Ureter (tissue), 1 donor: ENCODE data around the gene CXXC4. TPM values are rescaled to one million over a fixed set of nuclear protein-coding genes. Genes with fewer than 3 reads are reported as not detected.

ENCODE experiments used
- DNase-seq: peaks from one replicate; pipeline ENCODE4 v3.0.0-alpha.2; 2020; ENCODE audit warnings: low spot score
- total RNA-seq: library from RNA; stranded (reverse); gene quantifications from one replicate; pipeline ENCODE4 v1.2.4, GENCODE V29; 2023
- donor health status: DM: yes; HTN: yes; CAD: no.

Gene CXXC4
- total RNA-seq, result 1.4 TPM

DNA sequence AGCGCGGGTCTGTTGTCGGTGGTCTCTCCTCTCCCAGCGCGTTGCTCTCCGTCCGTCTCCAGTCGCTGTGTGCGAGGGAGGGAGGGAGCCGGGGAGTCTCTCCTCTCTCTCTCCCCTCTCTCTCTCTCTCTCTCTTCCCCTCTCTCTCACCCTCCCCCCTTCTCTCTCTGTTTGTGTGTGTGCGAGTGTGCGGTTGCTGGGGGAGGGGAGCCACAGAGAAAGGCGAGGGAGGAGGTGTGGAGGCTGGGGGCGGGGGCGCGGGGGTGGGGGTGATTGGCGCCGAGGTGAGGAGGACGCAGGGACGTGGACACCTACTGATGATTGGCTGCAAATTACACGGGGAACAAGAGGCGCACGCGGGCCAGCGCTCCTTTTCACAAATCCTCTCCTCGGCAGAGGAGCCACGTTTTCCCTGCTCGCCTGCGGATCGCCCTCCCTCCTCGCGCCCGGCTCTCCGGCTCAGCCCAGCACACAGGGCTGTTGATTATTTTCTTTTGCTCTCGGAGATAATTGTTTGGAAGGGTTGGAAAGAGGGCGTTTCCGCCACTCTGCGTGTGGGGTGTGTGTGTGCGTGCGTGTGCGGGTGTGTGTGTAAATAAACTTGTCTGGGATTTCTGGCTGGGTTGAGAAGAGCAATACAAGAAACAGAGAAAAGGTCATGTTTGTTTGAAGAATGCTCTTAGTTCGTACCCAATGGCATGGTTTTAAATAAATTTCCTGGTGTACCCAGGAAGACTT lies at the start of gene CXXC4:
Gene CXXC4, minus strand, starts transcription at position 73 of the 738 bp plus-strand sequence. CDS start 3,092 bp downstream, outside the sequence.
- peak; percentile 67 for DNase-seq

DNA sequence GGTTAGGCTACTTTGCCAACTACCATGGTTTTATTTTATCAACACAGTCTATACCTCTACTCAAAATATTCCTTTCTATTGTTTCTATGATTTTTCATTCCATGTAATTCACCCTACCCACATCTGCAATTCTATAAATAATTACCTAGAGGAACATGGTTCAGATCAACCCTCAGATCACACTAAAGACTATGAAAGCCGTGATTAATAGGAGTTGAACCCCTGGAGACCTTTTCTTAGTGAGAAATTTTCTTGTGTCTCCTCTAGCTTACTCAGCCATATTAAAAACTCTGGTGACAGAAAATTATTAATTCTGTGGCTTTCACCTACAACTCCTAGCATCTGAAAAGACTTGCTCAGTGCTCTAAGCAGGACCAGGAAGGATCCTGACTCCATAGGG lies 38.5 kb upstream of the CXXC4 start:
- no peak for DNase-seq

DNA sequence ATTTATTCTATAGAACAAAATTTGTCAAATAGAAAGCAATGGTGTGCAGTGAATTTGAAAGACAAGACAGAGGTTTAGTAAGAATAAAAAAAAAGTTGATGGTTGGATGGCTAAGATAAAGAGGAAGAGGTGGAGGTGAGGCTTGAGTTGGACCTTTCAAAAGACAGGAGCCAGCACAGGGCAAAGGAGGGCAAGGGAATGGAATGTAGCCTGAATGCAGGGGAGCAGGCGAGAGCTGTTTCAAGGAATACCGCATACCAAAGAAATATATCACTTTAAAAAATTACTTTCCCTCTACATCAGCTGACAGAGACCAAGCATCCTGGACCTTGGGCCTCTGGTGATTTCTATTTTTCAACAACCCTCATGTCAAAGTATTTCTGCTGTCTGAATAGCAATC lies 38.0 kb upstream of the CXXC4 start:
- no peak for DNase-seq

DNA sequence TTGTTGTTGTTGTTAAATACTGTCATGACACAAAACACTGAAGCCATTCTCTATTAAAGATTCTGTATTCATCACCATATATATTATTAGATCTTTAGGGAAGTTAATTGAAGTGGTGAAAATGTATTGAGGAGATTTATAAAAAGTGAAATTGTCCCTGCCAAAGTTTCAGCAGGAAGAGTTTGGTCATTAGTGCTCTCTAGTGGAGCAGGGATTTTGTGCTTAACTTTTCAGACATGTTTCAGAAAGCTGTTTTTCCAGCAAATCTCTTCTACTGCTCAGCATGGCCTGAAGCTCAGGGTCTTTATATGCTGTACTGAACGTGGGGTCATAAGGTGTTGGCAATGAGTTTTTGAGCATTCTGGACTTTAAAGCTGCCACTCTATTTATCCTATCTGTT lies 36.7 kb upstream of the CXXC4 start:
- no peak for DNase-seq

DNA sequence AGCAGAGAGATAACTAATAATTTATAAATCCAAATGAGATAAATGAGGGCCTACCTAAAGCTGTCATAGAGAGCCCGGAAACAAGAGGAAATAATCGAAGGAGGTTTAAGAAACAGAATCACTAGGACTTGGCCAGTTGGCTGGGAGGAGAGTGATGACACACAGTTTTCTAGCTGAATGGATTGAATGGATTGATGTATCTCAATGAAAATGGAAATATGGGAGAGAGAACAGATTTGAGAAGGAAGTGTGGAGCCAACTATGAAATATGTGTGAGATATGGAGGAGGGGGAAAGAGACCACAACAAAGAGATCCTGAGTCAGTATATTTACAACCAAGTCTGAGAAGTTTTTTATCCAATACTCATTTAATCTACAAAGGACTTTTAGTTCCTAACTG lies 35.7 kb upstream of the CXXC4 start:
- no peak for DNase-seq

DNA sequence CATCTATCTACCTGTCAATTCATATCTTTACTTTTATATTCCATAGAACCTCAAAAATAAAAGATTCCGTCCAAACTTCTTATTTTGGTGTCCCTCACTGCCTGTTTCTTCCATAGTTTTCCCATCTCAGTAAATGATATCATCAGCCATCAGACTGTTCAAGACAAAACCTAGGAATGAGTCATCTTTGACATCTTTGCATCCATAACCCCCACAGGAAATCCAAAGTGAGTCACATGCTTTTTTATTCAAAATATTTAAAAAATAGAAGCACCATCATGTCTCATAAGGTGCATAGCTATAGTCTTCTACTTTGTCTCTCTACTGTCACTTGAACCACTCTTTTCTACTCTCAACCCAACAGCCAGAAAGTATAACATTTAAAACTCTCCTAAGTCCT lies 29.9 kb upstream of the CXXC4 start:
- DNase-seq, result no peak

DNA sequence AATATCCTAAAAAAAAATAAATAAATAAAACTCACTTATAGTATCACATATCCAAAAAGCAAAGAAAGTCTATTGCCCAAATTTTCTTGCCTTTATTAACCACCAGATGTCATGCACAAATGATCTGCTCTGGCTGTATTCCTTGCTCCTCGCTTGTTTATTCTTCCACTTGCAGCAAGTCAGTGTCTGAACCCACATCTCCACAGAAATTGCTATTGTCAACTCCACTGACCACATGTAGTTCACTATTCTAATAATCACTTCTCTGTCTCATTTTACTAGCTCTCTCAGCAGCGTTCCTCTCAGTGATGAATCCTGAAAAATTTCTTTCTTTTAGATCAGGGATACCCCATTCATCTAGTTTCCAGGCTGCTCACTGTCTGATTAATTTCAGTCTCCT lies 29.3 kb upstream of the CXXC4 start:
- no peak for DNase-seq

DNA sequence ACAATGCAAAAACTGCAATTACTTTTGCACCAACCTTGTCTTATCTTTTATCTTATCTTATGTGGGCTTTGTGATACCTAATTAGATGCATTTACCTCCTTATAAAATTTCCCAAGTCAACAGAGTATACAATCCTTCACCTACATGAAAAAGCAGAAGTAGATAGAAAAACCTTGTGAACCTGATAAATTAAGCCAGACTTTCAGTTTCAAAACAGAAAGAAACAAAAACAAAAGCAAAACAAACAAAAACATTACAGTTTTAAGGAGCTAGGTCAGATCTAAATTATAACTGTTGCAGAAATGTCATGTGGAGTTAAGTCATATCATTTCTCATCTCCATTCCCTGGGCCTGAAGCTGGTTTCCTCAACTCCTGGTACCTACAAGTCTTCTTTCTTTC lies 24.9 kb upstream of the CXXC4 start:
- DNase-seq, result no peak

DNA sequence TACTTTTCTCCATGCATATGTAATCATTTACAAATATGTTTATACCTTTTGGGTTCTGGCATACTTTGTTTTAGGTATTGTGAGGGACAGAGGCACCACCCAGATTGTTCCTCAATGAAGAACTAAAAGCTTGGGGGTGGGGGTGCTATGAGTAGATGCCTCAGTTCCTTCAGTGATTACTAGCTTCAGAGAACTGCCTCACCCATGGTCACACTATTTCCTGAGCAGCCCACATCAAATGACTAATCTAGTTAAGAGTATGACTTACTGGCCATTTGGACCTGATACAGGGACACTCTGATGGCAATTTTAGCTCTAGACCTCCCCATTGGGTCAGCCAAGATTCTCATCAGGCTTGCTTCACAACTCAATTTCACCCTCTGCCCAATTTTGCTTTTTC lies 22.2 kb upstream of the CXXC4 start:
- no peak for DNase-seq

DNA sequence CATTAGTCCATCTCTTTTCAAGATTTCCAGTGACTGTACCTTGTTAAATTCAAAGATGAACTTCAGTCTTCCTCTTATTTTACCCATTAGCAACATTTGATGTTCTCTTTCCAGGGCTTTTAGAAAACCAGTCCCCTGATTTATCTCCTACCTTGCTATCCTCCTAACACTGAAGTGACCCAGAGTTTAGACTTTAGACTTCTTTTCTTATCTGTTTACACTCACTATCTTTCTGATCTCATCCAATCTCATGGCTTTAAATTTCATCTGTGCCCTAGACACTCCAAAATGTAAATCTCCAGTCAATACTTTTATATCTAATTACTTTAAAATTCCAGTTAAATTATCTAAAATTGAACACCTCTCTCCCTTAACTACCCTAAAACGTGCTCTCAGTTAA lies 13.5 kb upstream of the CXXC4 start:
- no peak for DNase-seq

DNA sequence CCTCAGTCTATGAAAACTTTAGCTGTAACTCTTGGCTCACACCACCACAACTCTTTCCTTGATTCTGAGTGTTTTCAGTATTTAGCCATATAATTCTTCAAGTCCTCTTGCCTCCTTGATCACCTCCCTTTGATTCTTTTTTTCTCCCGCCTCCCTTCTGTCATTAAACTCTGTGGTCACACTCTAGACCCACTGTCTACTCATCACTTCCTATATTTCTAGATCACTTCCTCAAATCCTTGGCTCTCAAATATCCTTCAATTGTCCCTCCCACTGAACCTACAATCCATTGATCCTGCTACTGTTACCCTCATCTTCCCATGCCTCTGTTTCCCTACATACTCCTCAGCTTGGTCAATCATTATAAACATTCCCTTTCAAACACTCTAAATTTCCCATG lies 12.4 kb upstream of the CXXC4 start:
- DNase-seq, result no peak

DNA sequence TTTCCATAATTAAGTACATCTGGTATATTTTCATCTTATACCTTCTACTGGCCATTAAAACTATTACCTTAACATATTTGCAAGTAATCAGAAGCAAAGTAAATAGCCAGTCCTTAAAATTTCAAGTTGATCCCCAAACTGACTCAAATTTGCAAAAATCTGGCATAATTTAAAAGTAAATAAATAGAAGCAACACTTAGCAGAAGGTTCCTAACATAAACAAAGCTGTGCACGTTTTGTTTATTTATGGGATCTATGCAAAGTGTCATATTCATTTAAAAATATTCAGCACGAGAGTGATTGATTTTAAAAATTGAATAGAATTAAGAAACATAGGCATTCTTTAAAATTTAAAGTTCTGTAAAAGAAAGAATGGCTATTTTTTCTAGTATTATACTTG lies 9.8 kb upstream of the CXXC4 start:
- no peak for DNase-seq

DNA sequence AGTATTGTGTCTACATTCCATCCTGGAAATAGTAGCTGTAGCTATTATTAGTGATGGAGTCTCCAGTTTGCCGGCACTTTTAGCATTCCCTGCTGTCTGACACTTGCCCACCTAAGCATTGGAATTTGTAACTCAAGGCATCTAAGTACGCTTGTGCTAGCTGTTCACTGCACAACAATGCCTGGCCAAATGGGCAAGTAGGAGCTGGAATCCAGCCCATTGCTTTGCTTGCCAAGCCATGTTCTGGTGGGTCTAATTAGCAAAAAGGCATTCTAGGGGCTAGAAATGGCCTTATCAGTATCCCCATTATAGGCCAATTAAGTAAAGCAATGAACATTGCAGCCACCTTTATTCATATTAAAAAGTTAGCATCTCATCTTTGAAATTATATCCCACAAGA lies 7.8 kb upstream of the CXXC4 start:
- no peak for DNase-seq

DNA sequence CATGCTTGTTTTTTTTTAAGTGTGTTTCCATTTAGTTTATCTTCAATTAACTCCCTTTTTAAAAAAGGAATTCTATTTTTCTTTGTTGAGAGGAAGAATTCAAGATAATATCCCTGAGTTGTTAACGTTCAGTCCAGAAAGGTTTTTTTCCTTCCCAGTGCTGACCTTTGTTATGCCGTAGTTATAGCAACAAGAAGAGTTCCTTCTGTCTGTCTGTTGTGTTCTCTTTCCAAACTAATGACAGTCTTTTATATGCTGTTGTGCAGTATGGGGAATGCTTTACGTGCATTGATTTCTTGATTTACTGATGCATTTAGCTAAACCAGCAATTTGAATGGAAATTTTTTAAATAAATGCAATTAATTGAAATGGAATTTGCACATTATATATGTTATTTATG lies 6.6 kb upstream of the CXXC4 start:
- DNase-seq, result no peak

DNA sequence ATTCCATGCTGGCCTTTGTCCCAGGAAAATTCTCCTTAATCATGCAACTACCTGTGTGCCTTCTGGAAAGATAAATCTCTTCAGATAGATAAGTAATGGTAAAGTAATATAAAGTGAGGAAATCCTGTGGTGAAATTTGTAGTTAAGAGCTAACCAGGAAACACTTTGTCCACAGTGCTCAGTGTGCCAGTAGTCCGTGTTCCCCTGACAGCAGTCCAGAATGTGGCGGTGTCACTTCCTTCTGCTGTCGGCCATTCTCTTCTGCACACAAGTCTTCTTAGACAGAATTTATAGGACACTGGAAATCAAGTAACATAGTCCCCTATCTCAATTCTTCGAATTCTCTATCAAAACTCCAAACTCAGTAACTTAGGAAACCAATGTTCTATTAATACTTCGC lies 5.7 kb upstream of the CXXC4 start:
- no peak for DNase-seq

DNA sequence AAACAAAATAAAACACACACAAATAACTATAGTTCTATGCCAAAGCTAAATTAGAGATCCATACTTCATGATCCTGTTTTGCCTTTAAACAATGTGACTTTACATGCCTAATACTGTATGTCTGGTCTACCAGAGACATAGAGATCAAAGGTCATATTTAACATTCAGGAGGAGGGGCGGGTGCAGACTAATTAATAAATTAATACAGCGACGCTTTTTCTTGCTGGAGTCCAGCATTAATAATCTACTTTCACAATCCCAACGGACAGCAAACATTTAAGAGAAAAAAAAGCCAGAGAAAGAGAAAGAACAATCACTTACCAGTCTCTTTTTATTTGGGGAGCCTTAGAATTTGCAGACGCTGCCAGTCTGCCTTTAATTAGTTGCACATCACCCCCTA lies 509 bp downstream of the CXXC4 start:
- DNase-seq, result no peak

DNA sequence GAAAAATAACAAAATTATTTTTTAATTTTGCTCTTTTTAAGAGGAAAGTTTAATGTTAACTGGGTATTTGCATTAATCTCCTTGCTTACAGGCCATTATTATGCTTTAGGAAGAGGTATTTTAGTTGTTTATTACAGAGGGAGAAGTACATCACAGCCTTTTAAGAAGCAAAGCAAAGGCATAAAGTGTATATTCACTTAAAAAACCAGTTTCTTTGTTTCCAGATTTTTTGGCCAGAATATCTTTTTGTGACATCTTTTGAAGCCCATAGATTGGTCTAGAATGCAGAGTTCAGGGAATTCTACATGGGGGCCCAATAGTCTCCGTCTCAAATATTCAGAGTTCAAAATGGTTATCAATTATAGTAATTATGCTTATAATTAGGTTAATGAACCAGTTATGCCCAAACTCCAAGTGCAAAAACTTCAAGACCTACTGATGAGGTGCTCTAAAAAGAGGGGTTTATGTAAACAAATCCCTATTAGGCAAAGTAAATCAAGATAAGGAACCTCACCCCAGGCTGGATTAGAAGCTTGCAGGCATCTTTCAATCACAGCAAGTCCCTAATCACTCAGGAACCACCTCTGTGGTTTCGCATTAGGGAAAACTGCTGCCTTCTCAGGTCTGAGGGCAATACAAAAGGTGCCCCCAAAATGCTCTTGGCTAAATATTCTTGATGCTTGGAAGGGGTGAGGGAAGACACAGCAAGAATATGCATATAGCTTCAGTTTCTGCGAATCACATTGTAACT lies 1.4 kb downstream of the CXXC4 start:
- DNase-seq, result no peak

DNA sequence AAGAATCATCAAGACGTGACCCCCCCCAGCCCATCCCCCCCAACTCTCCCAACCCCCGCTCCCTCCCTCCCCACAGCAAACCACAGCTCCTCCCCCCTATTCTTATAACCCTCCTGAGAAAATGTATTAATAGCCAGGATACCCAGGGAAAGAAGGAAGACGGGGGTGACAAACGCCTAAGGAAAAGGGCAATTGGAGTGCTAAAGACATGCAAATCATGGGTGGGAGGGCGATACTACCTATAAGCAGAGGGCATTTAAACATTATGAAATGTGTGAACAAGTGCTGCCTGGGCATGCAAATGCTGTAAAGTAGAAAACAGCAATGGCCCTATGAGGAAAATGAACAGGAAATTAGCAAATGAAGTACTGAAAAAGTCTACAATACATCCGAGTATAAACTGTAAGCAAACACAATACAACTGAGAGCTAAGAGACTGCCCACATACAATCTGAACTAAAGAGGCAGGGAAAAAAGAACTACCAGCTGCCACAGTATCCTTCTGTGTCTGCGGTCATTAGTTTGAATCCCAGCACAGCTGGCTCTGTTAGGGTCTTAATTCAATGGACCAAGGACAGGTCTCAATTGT lies 2.4 kb downstream of the CXXC4 start:
- no peak for DNase-seq

DNA sequence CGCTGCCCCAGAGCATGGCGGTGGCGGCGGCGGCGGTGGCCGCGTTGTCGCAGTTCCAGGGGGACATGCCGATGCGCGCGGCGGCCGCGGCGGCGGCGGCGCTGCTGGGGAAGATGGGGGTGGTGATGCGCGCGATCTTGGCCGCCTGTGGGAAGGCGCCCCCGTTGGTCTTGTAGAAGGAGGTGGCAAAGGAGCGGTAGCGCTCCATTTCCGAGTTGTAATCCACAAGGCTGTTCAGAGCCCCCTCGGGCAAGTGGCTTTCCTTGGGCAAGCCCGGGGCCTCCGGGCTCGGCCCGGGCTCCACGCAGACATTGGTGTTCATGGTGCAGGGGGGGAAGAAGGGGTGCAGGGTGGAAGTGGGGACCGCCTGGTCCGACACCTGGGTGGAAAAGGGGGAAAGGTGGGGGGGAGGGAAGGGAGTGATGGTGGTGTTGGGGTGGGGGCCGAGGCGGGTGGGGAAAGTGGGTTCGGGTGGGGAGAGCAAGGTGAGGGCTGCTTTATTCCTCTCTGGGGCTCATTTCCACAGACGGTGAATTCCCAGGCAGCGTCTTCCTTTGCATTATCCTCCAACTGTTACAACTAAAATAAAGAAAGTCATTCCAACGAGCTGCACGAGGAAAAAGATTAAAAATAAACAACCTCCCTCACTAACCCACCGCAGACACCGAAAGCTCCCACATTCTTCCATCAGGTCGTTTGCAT lies 3.1 kb downstream of the CXXC4 start:
- no peak for DNase-seq

DNA sequence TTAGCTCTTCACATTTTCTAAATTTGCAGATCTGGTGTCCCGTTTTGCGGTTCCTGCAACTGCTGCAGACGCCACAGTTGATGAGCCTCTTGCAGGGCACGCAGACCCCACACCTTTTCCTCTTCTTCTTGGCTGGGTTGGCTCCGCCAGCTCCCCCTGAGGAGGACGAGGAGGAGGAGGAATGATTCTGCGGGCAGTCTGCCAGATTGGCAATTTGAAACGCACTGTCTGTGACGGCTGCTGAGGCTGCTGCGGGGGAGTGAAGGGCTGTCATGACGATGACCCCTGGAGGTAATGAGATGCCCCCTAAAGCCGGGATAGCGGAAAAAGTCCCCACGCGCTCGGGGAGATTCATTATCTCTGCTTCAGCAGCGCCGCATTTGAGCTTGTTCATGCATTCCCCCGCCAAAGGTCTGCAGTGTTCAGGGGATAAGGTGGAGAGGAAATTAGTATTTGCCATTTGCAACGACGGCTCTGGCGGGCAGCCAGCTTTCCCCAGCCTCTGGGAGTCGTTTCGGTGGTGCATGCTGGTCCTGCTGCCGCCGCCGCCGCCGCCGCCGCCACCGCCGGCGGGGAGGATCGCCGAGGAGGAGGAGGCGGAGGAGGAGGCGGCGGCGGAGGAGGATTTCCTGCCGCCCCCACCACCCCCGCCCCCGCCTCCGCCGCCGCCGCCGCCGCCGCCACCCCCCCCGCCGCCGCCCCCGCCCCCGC lies 3.8 kb downstream of the CXXC4 start:
- DNase-seq, result peak; percentile 77

DNA sequence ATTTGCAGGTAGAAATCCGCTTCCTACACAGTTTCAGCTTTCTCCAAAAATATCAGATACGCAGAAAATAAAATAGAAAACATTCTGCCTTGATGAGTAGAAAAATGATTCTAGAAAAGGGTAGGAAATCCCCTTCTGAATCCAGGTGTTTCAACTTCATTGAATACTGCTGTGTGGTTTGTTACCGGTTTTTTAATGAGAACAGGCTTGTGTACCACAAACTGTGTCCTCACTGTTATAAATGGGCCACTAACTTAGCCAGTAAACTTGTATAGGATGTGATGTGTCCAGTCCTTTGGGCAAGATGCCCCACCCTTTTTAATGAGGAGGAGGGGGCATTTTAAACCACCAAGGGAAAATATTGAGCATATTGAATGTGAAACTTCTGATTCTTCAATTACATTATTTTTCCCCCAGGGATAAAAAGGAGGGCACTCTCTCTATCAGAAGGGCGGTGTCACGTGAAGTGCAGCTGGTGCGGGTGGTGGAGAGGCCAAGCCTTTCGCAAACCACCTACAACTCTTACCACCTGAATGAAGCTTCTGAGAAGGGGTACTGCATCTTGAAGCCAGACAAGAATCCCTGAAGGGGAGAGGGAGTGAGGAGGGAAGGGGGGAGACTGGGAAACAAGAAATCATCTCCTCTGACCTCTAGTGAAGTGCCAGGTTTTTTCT lies 4.5 kb downstream of the CXXC4 start:
- DNase-seq, result no peak
